ENCODE results near the gene PRKCE.

The PRKCE gene

GRCh38 chr2:45786030-45786835 is 134.8 kb downstream of the PRKCE start:
- DNase-seq: no peak

- no peak for DNase-seq
These were observed 135.4 kb downstream of the PRKCE start for GRCh38 chr2:45786836-45787357.

GRCh38 chr2:45788401-45788800 is 136.9 kb downstream of the PRKCE start:
- DNase-seq: no peak

- no peak for DNase-seq
These were observed 137.8 kb downstream of the PRKCE start for GRCh38 chr2:45789317-45789716.

- DNase-seq: no peak
These were observed 138.7 kb downstream of the PRKCE start for GRCh38 chr2:45789961-45790723.

GRCh38 chr2:45793305-45793962 is 142.0 kb downstream of the PRKCE start:
- no peak for DNase-seq

GRCh38 chr2:45794134-45794617 is 142.7 kb downstream of the PRKCE start:
- DNase-seq: peak; percentile 73

- DNase-seq: no peak
These were observed 145.0 kb downstream of the PRKCE start for GRCh38 chr2:45796500-45796899.

- DNase-seq: no peak
These were observed 146.2 kb downstream of the PRKCE start for GRCh38 chr2:45797451-45798230.

GRCh38 chr2:45799679-45800381 is 148.4 kb downstream of the PRKCE start:
- DNase-seq: no peak

GRCh38 chr2:45802499-45803138 is 151.1 kb downstream of the PRKCE start:
- peak; percentile 63 for DNase-seq

GRCh38 chr2:45804987-45805755 is 153.7 kb downstream of the PRKCE start:
- no peak for DNase-seq

GRCh38 chr2:45806563-45807358 is 155.3 kb downstream of the PRKCE start:
- no peak for DNase-seq

- DNase-seq: no peak
These were observed 156.9 kb downstream of the PRKCE start for GRCh38 chr2:45808294-45808800.

- DNase-seq: no peak
These were observed 157.7 kb downstream of the PRKCE start for GRCh38 chr2:45809205-45809604.

- DNase-seq: no peak
These were observed 160.6 kb downstream of the PRKCE start for GRCh38 chr2:45812011-45812500.

- peak; percentile 78 for DNase-seq
These were observed 161.8 kb downstream of the PRKCE start for GRCh38 chr2:45813003-45813941.

- DNase-seq: no peak
These were observed 163.0 kb downstream of the PRKCE start for GRCh38 chr2:45814488-45814887.
